Trophoblast cell (in vitro differentiated cells and primary cell): ENCODE measurements around the gene EVI5L.

Experiments
- DNase-seq, 2 donors: peaks; one replicate each; pipeline ENCODE4 v3.0.0-alpha.2; 2016
- H2AFZ ChIP-seq: 2 replicates; pipeline ENCODE4 v1.6.1; 2013; ENCODE audit warnings: low read length, moderate library complexity, mild to moderate bottlenecking; ENCODE audit not compliant: insufficient read depth, poor library complexity
- H2AK5ac ChIP-seq: 2 replicates; pipeline ENCODE4 v1.6.1; 2013; ENCODE audit warnings: mild to moderate bottlenecking, low read length
- H2BK120ac ChIP-seq: 2 replicates; pipeline ENCODE4 v1.6.1; 2013; ENCODE audit warnings: low read length, mild to moderate bottlenecking, moderate library complexity; ENCODE audit not compliant: insufficient read depth, poor library complexity
- H2BK12ac ChIP-seq: 2 replicates; pipeline ENCODE4 v1.6.1; 2013; ENCODE audit warnings: mild to moderate bottlenecking, low read length, moderate library complexity
- H2BK5ac ChIP-seq: 2 replicates; pipeline ENCODE4 v1.6.1; 2013; ENCODE audit warnings: low read length, low read depth, moderate library complexity, mild to moderate bottlenecking; ENCODE audit not compliant: poor library complexity
- H3K14ac ChIP-seq: 2 replicates; pipeline ENCODE4 v1.6.1; 2013; ENCODE audit warnings: mild to moderate bottlenecking, low read length
- H3K18ac ChIP-seq: 2 replicates; pipeline ENCODE4 v1.6.1; 2013; ENCODE audit warnings: mild to moderate bottlenecking, low read length
- H3K23ac ChIP-seq: 2 replicates; pipeline ENCODE4 v1.6.1; 2013; ENCODE audit warnings: low read length
- H3K27ac ChIP-seq: 2 replicates; pipeline ENCODE4 v1.5.1; 2013; ENCODE audit warnings: low read depth, mild to moderate bottlenecking, inconsistent platforms, low read length, moderate library complexity
- H3K27me3 ChIP-seq: 2 replicates; pipeline ENCODE4 v1.6.1; 2013; ENCODE audit warnings: inconsistent platforms, mild to moderate bottlenecking, low read length, moderate library complexity; ENCODE audit not compliant: insufficient read depth
- H3K36me3 ChIP-seq, 2 experiments: 1 replicate in 1 of 2; 2 replicates in 1 of 2; pipeline ENCODE4 v1.6.1; 2013; ENCODE audit warnings: low read length in 2 of 2, mild to moderate bottlenecking in 2 of 2, moderate library complexity in 1 of 2; ENCODE audit not compliant: insufficient read depth in 2 of 2, control insufficient read depth in 1 of 2
- H3K4ac ChIP-seq: 2 replicates; pipeline ENCODE4 v1.6.1; 2013; ENCODE audit warnings: low read depth, mild to moderate bottlenecking, low read length, moderate library complexity
- H3K4me1 ChIP-seq, 2 experiments: 1 replicate in 1 of 2; 2 replicates in 1 of 2; pipeline ENCODE4 v1.6.1; 2013; ENCODE audit warnings: low read length in 2 of 2, mild to moderate bottlenecking in 2 of 2, moderate library complexity in 1 of 2; ENCODE audit not compliant: insufficient read depth in 2 of 2, control insufficient read depth in 1 of 2
- H3K4me2 ChIP-seq: 2 replicates; pipeline ENCODE4 v1.6.1; 2013; ENCODE audit warnings: inconsistent platforms, mild to moderate bottlenecking, low read length, moderate library complexity
- H3K4me3 ChIP-seq: 2 replicates; pipeline ENCODE4 v1.5.1; 2013; ENCODE audit warnings: mild to moderate bottlenecking, low read depth, low read length, inconsistent platforms
- H3K79me1 ChIP-seq: one replicate; pipeline ENCODE4 v1.6.1; 2013; ENCODE audit warnings: low read length
- H3K79me2 ChIP-seq: 2 replicates; pipeline ENCODE4 v1.6.1; 2013; ENCODE audit warnings: low read length, mild to moderate bottlenecking; ENCODE audit not compliant: control insufficient read depth, insufficient read depth, poor library complexity
- H3K9ac ChIP-seq: 2 replicates; pipeline ENCODE4 v1.6.1; 2013; ENCODE audit warnings: mild to moderate bottlenecking, low read length
- H3K9me3 ChIP-seq: 2 replicates; pipeline ENCODE4 v1.6.1; 2013; ENCODE audit warnings: low read depth, mild to moderate bottlenecking, control low read depth, inconsistent platforms, low read length; ENCODE audit not compliant: insufficient read depth
- H4K12ac ChIP-seq: 2 replicates; pipeline ENCODE4 v1.6.1; 2013; ENCODE audit warnings: low read depth, mild to moderate bottlenecking, low read length, moderate library complexity
- H4K8ac ChIP-seq: 2 replicates; pipeline ENCODE4 v1.6.1; 2013; ENCODE audit warnings: low read depth, mild to moderate bottlenecking, low read length, moderate library complexity
- H4K91ac ChIP-seq: one replicate; pipeline ENCODE4 v1.6.1; 2013; ENCODE audit warnings: low read depth, mild to moderate bottlenecking, low read length, moderate library complexity
- WGBS: extraction: QIAGEN DNeasy Blood & Tissue Kit; methylation state at CpG from one replicate; pipeline ENCODE4 v1.1.7; 2013; ENCODE audit warnings: missing lambda C conversion rate; ENCODE audit not compliant: insufficient read length, insufficient coverage; ENCODE audit errors: extremely low coverage; 5-methylcytosine and 5-hydroxymethylcytosine counted together

The EVI5L gene

DNA sequence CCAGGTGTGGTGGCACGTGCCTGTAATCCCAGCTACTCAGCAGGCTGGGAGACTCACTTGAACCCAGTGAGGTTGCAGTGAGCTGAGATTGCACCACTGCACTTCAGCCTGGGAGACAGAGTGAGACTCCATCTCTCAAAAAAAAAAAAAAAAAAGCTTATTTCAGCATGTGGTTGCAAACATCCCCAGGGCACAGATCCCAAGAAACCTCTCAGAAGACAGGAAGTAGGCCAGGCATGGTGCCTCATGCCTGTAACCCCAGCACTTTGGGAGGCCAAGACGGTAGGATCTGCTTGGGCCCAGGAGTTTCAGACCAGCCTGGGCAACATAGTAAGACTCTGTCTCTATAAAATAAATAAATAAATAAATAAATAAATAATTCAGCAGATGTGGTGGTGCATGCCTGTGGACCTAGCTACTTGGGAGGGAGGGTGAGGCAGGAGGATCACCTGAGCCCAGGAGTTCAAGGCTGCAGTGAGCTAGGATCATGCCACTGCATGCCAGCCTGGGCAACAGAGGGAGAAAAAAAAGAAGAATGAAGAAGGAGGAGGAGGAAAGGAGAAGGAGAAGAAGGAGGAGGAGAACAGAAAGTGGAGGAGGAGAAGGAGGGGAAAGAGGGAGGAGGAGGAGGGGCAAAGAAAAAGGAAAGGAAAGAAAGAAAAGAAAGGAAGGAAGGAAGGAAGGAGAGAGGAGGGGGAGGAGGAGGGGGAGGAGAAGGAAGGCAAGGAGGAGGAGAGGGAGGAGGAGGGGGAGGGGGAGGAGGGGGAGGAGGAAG lies 54.0 kb downstream of the EVI5L start:
- H3K9me3 ChIP-seq: no peaks in the 10 kb centered on the region
- H3K4me2 ChIP-seq: no peak overlapping the region
- no peak overlapping the region for H4K8ac ChIP-seq
- H2BK5ac ChIP-seq: no peak overlapping the region
- no peak overlapping the region for H3K18ac ChIP-seq
- H3K36me3 ChIP-seq: no peaks in the 10 kb centered on the region
- H3K79me2 ChIP-seq: no peaks in the 10 kb centered on the region
- no peak overlapping the region for H4K12ac ChIP-seq
- no peaks in the 10 kb centered on the region for H3K79me1 ChIP-seq
- no peak overlapping the region for H3K14ac ChIP-seq
- no peak overlapping the region for H4K91ac ChIP-seq
- H2BK12ac ChIP-seq: no peak overlapping the region
- no peak overlapping the region for H3K27ac ChIP-seq
- H3K4me3 ChIP-seq: no peak overlapping the region
- H3K23ac ChIP-seq: no peak overlapping the region
- H2AFZ ChIP-seq: no peak overlapping the region
- H3K9ac ChIP-seq: no peak overlapping the region
- H3K27me3 ChIP-seq: no peaks in the 10 kb centered on the region
- DNase-seq: no peak
- peaks cover 0 to 7% of the 10 kb centered on the region in 2 experiments for H3K4me1 ChIP-seq
- H2AK5ac ChIP-seq: no peak overlapping the region
- H2BK120ac ChIP-seq: no peak overlapping the region
- WGBS: no CpG with 5 or more reads among the region's 2 CpGs
- no peak overlapping the region for H3K4ac ChIP-seq

DNA sequence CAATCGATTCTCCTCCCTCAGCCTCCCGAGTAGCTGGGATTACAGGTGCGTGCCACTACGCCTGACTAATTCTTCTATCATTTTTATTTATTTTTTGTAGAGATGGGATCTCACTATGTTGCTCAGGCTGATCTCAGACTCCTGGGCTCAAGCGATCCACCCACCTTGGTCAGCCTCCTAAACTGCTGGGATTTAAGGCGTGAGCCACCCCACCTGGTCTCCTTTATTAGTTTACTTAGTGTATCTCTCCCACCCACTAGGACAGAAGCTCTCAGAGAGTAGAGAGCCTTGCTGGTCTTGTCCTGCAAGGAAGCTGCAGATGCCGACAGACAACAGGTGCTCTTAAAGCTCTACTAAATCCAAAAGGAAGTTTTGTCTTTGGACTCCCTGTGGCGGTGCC lies 55.8 kb downstream of the EVI5L start:
- Histone ChIP-seq H2AFZ (no peak overlapping the region), H3K9ac (no peak overlapping the region), H3K4ac (no peak overlapping the region), H2BK120ac (no peak overlapping the region), H4K91ac (no peak overlapping the region), H3K9me3 (no peaks in the 10 kb centered on the region), H3K4me1 (peaks cover 0 to 8% of the 10 kb centered on the region in 2 experiments), H3K27me3 (no peaks in the 10 kb centered on the region), H3K4me3 (no peak overlapping the region), H3K79me1 (no peaks in the 10 kb centered on the region), H3K79me2 (no peaks in the 10 kb centered on the region), H3K4me2 (no peak overlapping the region), H2BK12ac (no peak overlapping the region), H3K23ac (no peak overlapping the region), H3K27ac (no peak overlapping the region), H3K14ac (no peak overlapping the region), H2AK5ac (no peak overlapping the region), H4K12ac (no peak overlapping the region), H2BK5ac (no peak overlapping the region), H3K36me3 (no peaks in the 10 kb centered on the region), H3K18ac (no peak overlapping the region), H4K8ac (no peak overlapping the region)
- no CpG with 5 or more reads among the region's 8 CpGs for WGBS
- DNase-seq: no peak

- no peak overlapping the region for H4K8ac ChIP-seq
- H2AFZ ChIP-seq: no peak overlapping the region
- no peaks in the 10 kb centered on the region for H3K79me1 ChIP-seq
- H3K18ac ChIP-seq: no peak overlapping the region
- H2AK5ac ChIP-seq: peak overlapping the region; percentile 59
- no peaks in the 10 kb centered on the region for H3K79me2 ChIP-seq
- H3K9me3 ChIP-seq: no peaks in the 10 kb centered on the region
- no peak overlapping the region for H3K4me3 ChIP-seq
- no peak overlapping the region for H4K12ac ChIP-seq
- no peaks in the 10 kb centered on the region for H3K27me3 ChIP-seq
- H3K36me3 ChIP-seq: no peaks in the 10 kb centered on the region
- no peak for DNase-seq
- no peak overlapping the region for H2BK5ac ChIP-seq
- H3K14ac ChIP-seq: no peak overlapping the region
- H2BK120ac ChIP-seq: no peak overlapping the region
- no peak overlapping the region for H3K9ac ChIP-seq
- H3K4ac ChIP-seq: no peak overlapping the region
- H3K4me1 ChIP-seq: peaks cover 0 to 8% of the 10 kb centered on the region in 2 experiments
- peak overlapping the region; percentile 78 for H3K4me2 ChIP-seq
- no peak overlapping the region for H2BK12ac ChIP-seq
- no peak overlapping the region for H3K27ac ChIP-seq
- no peak overlapping the region for H3K23ac ChIP-seq
- H4K91ac ChIP-seq: no peak overlapping the region
- no CpG with 5 or more reads among the region's 16 CpGs for WGBS
Measured at GRCh38 chr19:7887408-7888144, 57.6 kb downstream of the EVI5L start.

DNA sequence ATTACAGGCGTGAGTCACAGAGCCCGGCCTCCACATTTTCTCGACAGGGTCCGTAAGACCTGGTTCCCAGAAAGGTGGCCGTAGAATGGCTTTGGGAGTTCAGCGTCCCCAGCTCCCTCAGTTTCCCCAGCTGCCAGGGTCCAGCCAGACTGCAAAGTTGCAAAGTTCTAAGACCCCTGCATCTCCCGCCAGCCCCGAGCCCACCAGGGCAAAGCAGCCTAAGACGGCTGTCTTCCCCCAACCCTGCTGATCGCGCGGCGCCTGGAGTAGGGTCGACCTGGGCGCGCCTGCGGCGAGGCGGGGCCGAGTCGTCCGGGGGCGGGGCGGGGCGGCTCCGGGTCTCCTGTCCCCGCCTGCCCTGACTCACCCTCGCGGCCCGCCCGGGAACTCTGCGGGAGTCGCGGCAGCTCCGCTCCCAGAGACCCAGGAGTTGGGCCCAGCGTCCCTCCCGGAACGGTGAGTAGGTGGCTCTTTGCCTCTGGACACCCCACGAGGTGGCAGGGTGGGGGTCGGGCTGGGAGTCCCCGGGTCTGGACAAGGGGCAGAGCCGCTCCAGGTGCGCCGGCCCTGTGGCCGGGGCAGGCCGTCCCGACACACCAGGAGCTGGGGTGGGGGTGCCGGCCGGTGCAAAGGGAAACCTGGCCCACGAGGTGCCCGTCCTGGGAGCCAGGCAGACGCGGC lies 58.3 kb downstream of the EVI5L start, which contains the start of gene LRRC8E:
Gene LRRC8E, plus strand, starts transcription at position 366 of the 681 bp plus-strand sequence. CDS start 7,094 bp downstream, outside the sequence.
- no peaks in the 10 kb centered on the region for H3K36me3 ChIP-seq
- H3K79me1 ChIP-seq: no peaks in the 10 kb centered on the region
- H3K18ac ChIP-seq: no peak within 1 kb of the TSS
- H2BK120ac ChIP-seq: no peak within 1 kb of the TSS
- no peak within 1 kb of the TSS for H3K27ac ChIP-seq
- H2AFZ ChIP-seq: no peak within 1 kb of the TSS
- peak within 1 kb of the TSS; percentile 15 for H4K91ac ChIP-seq
- H3K79me2 ChIP-seq: no peaks in the 10 kb centered on the region
- peak within 1 kb of the TSS; percentile 69 for H3K4me3 ChIP-seq
- no peaks in the 10 kb centered on the region for H3K9me3 ChIP-seq
- no peak within 1 kb of the TSS for H3K4ac ChIP-seq
- H2BK12ac ChIP-seq: peak within 1 kb of the TSS; percentile 7
- H2AK5ac ChIP-seq: peak within 1 kb of the TSS; percentile 59
- peak within 1 kb of the TSS; percentile 72 for H4K8ac ChIP-seq
- no CpG with 5 or more reads among the region's 53 CpGs for WGBS
- peaks cover 0 to 8% of the 10 kb centered on the region in 2 experiments for H3K4me1 ChIP-seq
- DNase-seq: peak; percentile 73 to 84
- H3K27me3 ChIP-seq: no peaks in the 10 kb centered on the region
- no peak within 1 kb of the TSS for H3K23ac ChIP-seq
- H4K12ac ChIP-seq: no peak within 1 kb of the TSS
- H3K9ac ChIP-seq: peak within 1 kb of the TSS; percentile 64
- no peak within 1 kb of the TSS for H3K14ac ChIP-seq
- peak within 1 kb of the TSS; percentile 78 for H3K4me2 ChIP-seq
- no peak within 1 kb of the TSS for H2BK5ac ChIP-seq
